T-helper 2 cell treated with Interferon-gamma antibody and Interleukin-4, amounts not matched to agents 5 μg/mL and 100 μg/mL, for 36 hours (primary cell): ENCODE data around the gene RAB3GAP1.
"Not testable (repeated sequence)": the region's sequence is repeated elsewhere in the genome, so short reads cannot be mapped to it uniquely, and the experiment has no call there.

ENCODE experiments used
- DNase-seq: peaks from one replicate; pipeline ENCODE4 v3.0.0; 2021; ENCODE audit warnings: low spot score
- H3K27ac Mint-ChIP-seq: one replicate; pipeline ENCODE4 v1.8.0; 2021; ENCODE audit warnings: mild to moderate bottlenecking, mixed read lengths
- H3K27me3 Mint-ChIP-seq: one replicate; pipeline ENCODE4 v1.8.0; 2021; ENCODE audit warnings: low read depth, mixed read lengths
- H3K36me3 Mint-ChIP-seq: one replicate; pipeline ENCODE4 v1.8.0; 2021; ENCODE audit warnings: low read depth, mixed read lengths
- H3K4me1 Mint-ChIP-seq: one replicate; pipeline ENCODE4 v1.8.0; 2021; ENCODE audit warnings: low read depth, mixed read lengths
- H3K4me3 Mint-ChIP-seq: one replicate; pipeline ENCODE4 v1.8.0; 2022; ENCODE audit warnings: mild to moderate bottlenecking, moderate library complexity, mixed read lengths
- H3K9me3 Mint-ChIP-seq: one replicate; pipeline ENCODE4 v1.8.0; 2021; ENCODE audit warnings: mixed read lengths

The RAB3GAP1 gene

DNA sequence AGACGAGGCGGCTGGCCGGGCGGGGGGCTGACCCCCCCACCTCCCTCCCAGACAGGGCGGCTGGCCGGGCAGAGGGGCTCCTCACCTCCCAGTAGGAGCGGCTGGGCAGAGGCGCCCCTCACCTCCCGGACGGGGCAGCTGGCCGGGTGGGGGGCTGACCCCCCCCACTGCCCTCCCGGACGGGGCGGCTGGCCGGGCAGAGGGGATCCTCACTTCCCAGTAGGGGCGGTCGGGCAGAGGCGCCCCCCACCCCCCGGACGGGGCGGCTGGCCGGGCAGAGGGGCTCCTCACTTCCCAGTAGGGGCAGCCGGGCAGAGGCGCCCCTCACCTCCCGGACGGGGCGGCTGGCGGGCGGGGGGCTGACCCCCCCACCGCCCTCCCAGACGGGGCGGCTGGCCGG lies 18.9 kb upstream of the RAB3GAP1 start:
- H3K27ac Mint-ChIP-seq, result not testable (repeated sequence)

DNA sequence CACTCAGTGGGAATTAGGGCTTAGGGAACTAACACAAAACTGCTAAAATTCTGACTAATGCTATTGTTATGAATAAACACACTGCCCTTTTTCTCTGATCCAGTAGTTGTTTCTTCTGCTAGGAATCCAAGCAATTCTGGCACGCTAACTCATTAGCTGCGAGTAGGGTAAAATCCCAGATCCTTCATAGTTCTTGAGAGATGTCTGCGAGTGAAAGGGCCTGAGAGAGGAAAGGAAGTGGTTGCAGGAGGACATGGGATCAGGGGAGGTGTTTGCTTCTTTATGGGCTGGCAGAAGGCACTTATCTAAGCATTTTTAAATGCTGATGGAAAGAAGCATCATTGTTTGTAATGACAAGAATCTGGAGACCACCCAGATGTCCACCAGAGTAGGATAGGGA lies 14.3 kb upstream of the RAB3GAP1 start:
- Mint-ChIP-seq H3K4me3 (no peak overlapping the region), H3K27me3 (no peaks in the 10 kb centered on the region), H3K36me3 (no peaks in the 10 kb centered on the region), H3K9me3 (no peaks in the 10 kb centered on the region), H3K27ac (no peak overlapping the region), H3K4me1 (no peaks in the 10 kb centered on the region)
- no peak for DNase-seq

More for the DNA sequence above, 18.9 kb upstream of the RAB3GAP1 start:
- H3K4me1 Mint-ChIP-seq, H3K27me3 Mint-ChIP-seq, H3K4me3 Mint-ChIP-seq, H3K36me3 Mint-ChIP-seq, DNase-seq, H3K9me3 Mint-ChIP-seq: not testable (repeated sequence)

DNA sequence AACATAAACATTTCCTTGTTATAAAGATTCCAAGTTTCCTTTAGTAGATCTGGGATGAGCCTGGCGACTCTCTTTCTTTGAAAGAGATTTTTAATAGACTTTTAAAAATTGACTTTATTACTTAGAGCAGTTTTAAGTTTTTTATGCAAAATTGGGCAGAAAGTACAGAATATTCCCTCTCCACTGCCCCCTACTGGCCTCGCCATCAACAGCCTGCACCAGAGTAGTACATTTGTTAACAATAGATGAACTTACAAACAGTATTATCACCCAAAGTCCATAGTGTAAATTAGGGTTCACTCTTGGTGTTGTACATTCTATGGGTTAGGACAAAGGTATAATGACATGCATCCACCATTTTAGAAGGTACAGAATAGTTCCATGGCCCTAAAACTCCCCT lies 8.7 kb upstream of the RAB3GAP1 start:
- H3K27ac Mint-ChIP-seq, result no peak overlapping the region
- no peak overlapping the region for H3K4me3 Mint-ChIP-seq
- peaks cover 10% of the 10 kb centered on the region for H3K27me3 Mint-ChIP-seq
- no peaks in the 10 kb centered on the region for H3K9me3 Mint-ChIP-seq
- H3K36me3 Mint-ChIP-seq, result no peaks in the 10 kb centered on the region
- H3K4me1 Mint-ChIP-seq, result no peaks in the 10 kb centered on the region
- no peak for DNase-seq

DNA sequence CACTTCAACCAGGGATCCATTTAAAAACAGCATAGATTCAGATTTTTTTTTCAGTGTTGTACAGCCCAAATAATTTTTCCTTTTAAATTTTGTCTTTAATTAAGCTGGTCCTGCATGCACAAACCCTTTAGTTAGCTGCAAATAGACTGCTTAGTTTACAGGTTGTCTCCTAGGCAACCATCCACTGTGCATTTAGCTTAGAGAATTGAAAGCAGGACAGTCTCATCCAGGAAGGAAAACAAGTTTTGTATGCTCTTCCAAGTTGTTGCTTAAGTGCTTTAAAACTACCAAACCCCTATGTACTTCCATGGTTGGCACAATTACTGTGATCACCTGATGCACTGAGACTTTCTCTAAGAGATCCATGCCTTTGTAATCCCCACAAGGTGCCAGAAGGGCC lies 4.8 kb upstream of the RAB3GAP1 start, which contains the start of gene MAP3K19:
Gene MAP3K19, minus strand, starts transcription at position 148 of the 400 bp plus-strand sequence. CDS start 22,800 bp downstream, outside the sequence.
- Mint-ChIP-seq H3K36me3 (no peaks in the 10 kb centered on the region), H3K4me1 (peaks cover 12% of the 10 kb centered on the region), H3K27me3 (peaks cover 11% of the 10 kb centered on the region), H3K27ac (no peak within 1 kb of the TSS), H3K4me3 (no peak within 1 kb of the TSS), H3K9me3 (no peaks in the 10 kb centered on the region)
- DNase-seq, result no peak

DNA sequence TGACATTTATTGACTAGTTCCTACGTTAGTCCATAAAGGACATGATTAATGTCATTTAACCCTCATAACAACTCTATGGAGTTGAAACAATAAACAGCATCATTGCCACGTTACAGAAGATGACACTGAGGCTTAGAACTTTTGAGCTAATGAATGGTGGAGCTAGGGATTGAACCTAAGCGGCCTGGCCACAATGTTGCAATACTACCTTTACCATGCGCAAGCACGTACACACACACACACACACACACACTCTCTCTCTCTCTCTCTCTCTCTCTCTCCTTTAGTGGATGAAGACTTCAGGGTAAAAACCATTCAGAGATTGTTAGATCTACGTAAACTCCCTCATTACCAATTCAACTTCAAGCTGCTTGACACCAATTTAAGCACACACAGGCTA lies 4.0 kb upstream of the RAB3GAP1 start:
- no peak for DNase-seq
- Mint-ChIP-seq H3K9me3 (no peaks in the 10 kb centered on the region), H3K27ac (no peak overlapping the region), H3K36me3 (no peaks in the 10 kb centered on the region), H3K4me1 (peaks cover 14% of the 10 kb centered on the region), H3K4me3 (no peak overlapping the region), H3K27me3 (peaks cover 11% of the 10 kb centered on the region)

DNA sequence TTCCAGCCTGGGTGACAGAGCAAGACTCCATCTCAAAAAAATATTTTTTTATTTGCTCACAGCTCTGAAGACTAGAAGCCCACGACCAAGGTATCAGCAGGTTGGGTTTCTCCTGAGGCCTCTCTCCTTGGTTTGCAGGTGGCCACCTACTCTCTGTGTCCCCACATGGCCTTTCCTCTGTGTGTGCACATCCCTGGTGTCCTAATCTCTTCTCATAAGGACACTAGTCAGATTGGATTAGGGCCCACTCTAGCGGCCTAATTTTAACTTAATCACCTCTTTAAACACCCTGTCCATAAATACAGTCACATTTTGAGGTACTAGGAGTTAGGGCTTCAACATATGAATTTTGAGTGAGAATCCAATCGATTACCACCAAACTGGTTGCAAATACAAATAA lies 2.0 kb upstream of the RAB3GAP1 start:
- no peaks in the 10 kb centered on the region for H3K9me3 Mint-ChIP-seq
- H3K4me3 Mint-ChIP-seq, result peak overlapping the region; percentile 69
- DNase-seq, result no peak
- H3K36me3 Mint-ChIP-seq, result peaks cover 6% of the 10 kb centered on the region
- peaks cover 29% of the 10 kb centered on the region for H3K4me1 Mint-ChIP-seq
- peak overlapping the region; percentile 4 for H3K27ac Mint-ChIP-seq
- H3K27me3 Mint-ChIP-seq, result peaks cover 7% of the 10 kb centered on the region

DNA sequence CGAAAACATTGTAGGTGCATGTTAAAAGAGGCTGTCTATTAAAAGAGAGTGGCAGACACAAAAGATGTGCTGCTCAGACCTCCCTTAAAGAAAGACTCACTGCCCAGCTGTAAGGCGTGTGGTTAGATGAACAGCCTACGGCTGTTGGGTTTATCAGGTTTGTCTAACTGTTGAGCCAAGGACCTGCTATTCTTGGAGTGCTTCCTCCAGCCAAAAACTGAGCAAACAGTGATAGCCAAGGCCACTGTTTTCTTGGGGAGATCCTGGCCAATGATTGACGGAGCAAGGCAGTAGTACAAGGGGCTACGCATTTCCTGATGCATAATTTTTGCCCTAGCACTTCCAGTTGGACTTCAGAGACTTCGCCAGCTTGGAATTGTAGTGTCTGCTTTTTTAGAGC lies 1.4 kb upstream of the RAB3GAP1 start:
- peak overlapping the region; percentile 69 for H3K4me3 Mint-ChIP-seq
- peaks cover 9% of the 10 kb centered on the region for H3K36me3 Mint-ChIP-seq
- no peak for DNase-seq
- H3K27ac Mint-ChIP-seq, result peak overlapping the region; percentile 24
- peaks cover 31% of the 10 kb centered on the region for H3K4me1 Mint-ChIP-seq
- H3K9me3 Mint-ChIP-seq, result no peaks in the 10 kb centered on the region
- H3K27me3 Mint-ChIP-seq, result peaks cover 7% of the 10 kb centered on the region

DNA sequence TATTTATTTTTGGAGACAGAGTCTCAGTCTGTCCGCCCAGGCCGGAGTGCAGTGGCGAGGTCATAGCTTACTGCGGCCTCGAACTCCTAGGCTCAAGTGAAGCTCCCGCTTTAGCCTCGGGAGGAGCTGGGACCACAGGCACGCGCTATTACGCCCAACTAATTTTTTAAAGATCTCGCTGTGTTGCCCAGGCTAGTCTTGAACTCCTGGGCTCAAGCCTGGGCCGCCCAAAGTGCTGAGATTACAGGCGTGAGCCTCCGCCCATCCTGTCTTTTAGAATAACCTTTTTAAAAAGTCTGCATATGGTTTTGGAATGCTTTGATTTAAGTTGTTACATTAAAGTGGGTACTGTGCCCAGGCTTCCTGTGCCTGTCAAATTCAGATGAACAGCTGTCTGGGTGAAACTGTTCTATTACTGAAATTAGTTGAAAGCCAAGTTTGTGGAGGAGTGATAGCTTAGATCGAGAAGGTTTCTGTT lies 944 bp downstream of the RAB3GAP1 start:
- Mint-ChIP-seq H3K36me3 (peaks cover 21% of the 10 kb centered on the region), H3K27me3 (peaks cover 2% of the 10 kb centered on the region), H3K4me3 (peak overlapping the region; percentile 98), H3K4me1 (peaks cover 38% of the 10 kb centered on the region), H3K9me3 (no peaks in the 10 kb centered on the region), H3K27ac (peak overlapping the region; percentile 100)
- DNase-seq, result peak; percentile 58

DNA sequence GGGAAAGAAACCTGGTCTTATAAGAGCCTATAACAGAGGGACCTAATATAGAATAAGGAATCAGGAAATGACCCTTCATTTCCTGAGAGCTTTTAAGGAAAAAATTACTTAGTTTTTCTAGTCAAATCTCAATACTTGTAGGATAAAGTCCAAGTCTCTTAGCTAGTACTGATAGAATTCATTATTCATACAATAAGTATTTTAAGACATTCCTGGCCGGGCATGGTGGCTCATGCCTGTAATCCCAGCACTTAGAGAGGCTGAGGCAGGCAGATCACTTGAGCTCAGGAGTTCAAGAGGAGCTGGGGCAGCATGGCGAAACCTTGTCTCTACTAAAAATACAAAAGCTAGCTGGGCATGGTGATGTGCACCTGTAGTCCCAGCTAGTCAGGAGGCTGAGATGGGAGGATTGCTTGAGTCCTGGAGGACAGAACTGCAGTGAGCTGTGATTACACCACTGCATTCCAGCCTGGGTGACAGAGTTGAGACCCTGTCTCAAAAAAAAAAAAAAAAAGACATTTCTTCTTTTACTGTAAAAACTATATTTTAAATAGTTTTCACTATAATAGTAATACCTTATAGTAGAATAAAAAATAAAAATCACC lies 3.2 kb downstream of the RAB3GAP1 start:
- Mint-ChIP-seq H3K36me3 (peaks cover 32% of the 10 kb centered on the region), H3K27ac (no peak overlapping the region), H3K27me3 (no peaks in the 10 kb centered on the region), H3K9me3 (no peaks in the 10 kb centered on the region), H3K4me1 (peaks cover 38% of the 10 kb centered on the region), H3K4me3 (peak overlapping the region; percentile 15)
- no peak for DNase-seq

DNA sequence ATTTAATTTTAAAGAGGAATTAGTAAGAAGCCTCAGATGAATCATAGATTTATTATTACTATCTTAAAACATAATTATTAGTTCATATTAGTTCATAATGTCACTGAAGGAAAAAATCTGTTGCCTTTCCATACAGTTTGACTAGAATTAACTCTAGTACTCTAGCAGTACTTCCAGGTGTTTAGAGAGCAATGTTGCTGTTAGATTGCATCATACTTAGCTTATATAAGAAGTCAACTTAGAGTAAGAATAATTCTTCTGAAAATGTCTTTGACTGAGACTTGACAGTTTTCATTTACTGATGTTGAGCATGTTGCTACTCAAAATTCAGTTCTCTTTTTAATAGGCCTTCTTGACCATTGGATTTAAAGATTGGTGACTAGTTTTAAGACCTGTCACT lies 4.7 kb downstream of the RAB3GAP1 start:
- Mint-ChIP-seq H3K27me3 (no peaks in the 10 kb centered on the region), H3K27ac (no peak overlapping the region), H3K36me3 (peaks cover 43% of the 10 kb centered on the region), H3K4me1 (peaks cover 31% of the 10 kb centered on the region), H3K9me3 (no peaks in the 10 kb centered on the region), H3K4me3 (no peak overlapping the region)
- no peak for DNase-seq

DNA sequence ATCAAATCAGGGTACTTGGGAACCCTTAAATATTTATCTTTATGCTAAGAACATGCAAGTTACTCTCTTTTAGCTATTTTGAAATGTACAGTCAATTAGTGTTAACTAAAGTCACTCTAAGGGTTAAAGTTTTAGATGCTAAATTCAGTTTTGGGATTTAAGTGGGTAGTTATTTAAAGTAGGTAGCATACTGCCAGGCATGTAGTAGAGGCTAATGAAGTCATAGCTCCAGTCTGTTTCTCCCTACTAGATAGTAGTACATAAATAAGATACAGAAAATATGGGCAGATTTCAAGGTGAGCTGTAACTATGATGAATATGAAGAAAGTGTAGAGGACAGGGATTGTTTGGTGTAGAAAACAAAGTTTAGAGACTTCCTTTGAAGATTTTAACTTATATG lies 7.5 kb downstream of the RAB3GAP1 start:
- DNase-seq, result no peak
- H3K9me3 Mint-ChIP-seq, result peaks cover 11% of the 10 kb centered on the region
- H3K4me1 Mint-ChIP-seq, result peaks cover 16% of the 10 kb centered on the region
- no peak overlapping the region for H3K4me3 Mint-ChIP-seq
- no peaks in the 10 kb centered on the region for H3K27me3 Mint-ChIP-seq
- no peak overlapping the region for H3K27ac Mint-ChIP-seq
- H3K36me3 Mint-ChIP-seq, result peaks cover 60% of the 10 kb centered on the region

DNA sequence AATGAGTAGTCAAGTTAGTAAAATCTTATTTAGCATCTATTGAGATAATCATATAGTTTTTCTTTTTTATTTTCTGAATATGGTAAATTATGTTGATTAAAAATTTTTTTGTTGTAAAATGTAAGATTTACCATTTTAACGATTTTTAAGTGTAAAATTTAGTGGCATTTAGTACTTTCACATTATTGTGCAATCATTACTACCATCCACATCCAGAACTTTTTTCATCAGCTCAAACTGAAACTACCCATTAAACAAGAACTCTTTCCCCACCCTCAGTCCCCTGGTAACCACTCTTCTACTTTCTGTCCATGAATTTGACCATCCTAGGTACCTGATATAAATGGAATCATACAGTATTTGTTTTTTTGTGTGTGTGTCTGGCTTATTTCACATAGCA lies 11.1 kb downstream of the RAB3GAP1 start:
- Mint-ChIP-seq H3K4me1 (peaks cover 3% of the 10 kb centered on the region), H3K9me3 (peaks cover 19% of the 10 kb centered on the region), H3K4me3 (no peak overlapping the region), H3K27ac (no peak overlapping the region), H3K27me3 (no peaks in the 10 kb centered on the region), H3K36me3 (peaks cover 68% of the 10 kb centered on the region)
- no peak for DNase-seq

DNA sequence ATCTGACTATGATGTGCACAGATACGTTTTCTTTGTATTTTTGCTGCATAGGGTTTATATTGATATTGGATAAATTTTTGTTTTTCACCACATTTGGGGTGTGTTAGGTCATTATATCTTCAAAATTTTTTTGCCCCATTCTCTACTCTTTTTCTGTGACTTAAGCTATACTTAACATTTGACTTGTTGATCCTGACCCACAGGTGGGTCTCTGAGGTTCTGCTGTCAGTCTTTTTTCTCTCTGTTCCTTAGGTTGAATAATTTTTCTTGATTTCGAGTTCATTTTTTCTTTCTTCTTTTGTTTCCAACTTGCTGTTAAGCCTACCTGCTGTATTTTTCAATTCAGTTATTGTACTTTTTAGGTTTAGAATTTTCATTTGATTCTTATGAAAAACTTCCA lies 12.1 kb downstream of the RAB3GAP1 start:
- H3K4me3 Mint-ChIP-seq, result no peak overlapping the region
- no peak overlapping the region for H3K27ac Mint-ChIP-seq
- peaks cover 1% of the 10 kb centered on the region for H3K4me1 Mint-ChIP-seq
- peaks cover 69% of the 10 kb centered on the region for H3K36me3 Mint-ChIP-seq
- no peak for DNase-seq
- peaks cover 24% of the 10 kb centered on the region for H3K9me3 Mint-ChIP-seq
- no peaks in the 10 kb centered on the region for H3K27me3 Mint-ChIP-seq

DNA sequence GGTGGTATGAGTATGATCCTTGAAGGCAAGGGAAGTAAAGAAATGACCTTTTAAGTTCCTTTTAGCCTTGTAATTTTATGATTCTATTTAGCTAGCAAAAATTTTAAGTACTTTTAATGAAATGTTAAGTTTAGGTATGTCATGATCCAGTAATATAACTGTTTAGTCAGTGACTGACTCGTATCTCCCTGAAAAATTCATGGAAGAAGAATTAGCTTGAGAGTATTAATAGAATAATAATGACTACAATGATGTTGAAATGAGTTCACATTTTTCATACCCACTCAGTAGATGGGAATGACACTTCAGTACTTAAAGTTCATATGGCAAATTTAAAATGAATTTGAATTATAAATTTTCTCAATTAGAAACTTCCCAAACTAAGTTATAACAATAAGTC lies 14.6 kb downstream of the RAB3GAP1 start:
- H3K36me3 Mint-ChIP-seq, result peaks cover 68% of the 10 kb centered on the region
- no peak overlapping the region for H3K4me3 Mint-ChIP-seq
- no peaks in the 10 kb centered on the region for H3K27me3 Mint-ChIP-seq
- H3K4me1 Mint-ChIP-seq, result no peaks in the 10 kb centered on the region
- no peak overlapping the region for H3K27ac Mint-ChIP-seq
- no peak for DNase-seq
- H3K9me3 Mint-ChIP-seq, result peaks cover 43% of the 10 kb centered on the region
